GM10248 (cell line): Measurements from ENCODE around the gene PXT1.
A peak's percentile ranks its signal among the peaks of the same experiment; 100 is the strongest.

Experiments
- CTCF ChIA-PET: fragments of 300-600 bp; sonication (Branson Sonifier 250); formaldehyde crosslinking; extraction: SDS; loops from one replicate; lab custom pipeline; 2021; ENCODE audit warnings: antibody characterized with exemption; lab: Yijun Ruan, JAX
- POLR2A ChIA-PET: fragments of 350-650 bp; sonication (Branson Sonifier 250); formaldehyde crosslinking; extraction: SDS; loops from one replicate; lab custom pipeline; 2020; ENCODE audit warnings: antibody characterized with exemption; lab: Yijun Ruan, JAX
- DNase-seq: peaks from one replicate; pipeline ENCODE4 v3.0.0; 2012; ENCODE audit errors: extremely low spot score
- CTCF ChIP-seq: IDR thresholded peaks from 2 replicates; pipeline ENCODE4 v1.5.1; 2012; ENCODE audit warnings: mild to moderate bottlenecking, low read depth; ENCODE audit errors: extremely low read depth, missing control alignments, control extremely low read depth

Gene PXT1

GRCh38 chr6:36445621-36446020, 3.0 kb upstream of the PXT1 start:
- ChIA-PET CTCF (interaction anchor here (1.2 to 2.4 kb wide), 2 partner anchors 13 to 22 kb away, joined by 3 to 7 read pairs; no protein-coding TSS in a partner anchor), POLR2A (no interaction called here)
- TF ChIP-seq CTCF, result no peak
- DNase-seq, result no peak

- ChIA-PET POLR2A (no interaction called here), CTCF (interaction anchor here (1.3 to 2.4 kb wide), 3 partner anchors 16 to 21 kb away, joined by 3 to 7 read pairs (median 7); no protein-coding TSS in a partner anchor)
- no peak for DNase-seq
- no peak for TF ChIP-seq CTCF
Measured at GRCh38 chr6:36444470-36444869, 1.8 kb upstream of the PXT1 start.

- DNase-seq, result peak; percentile 26
- no peak for TF ChIP-seq CTCF
- ChIA-PET POLR2A (interaction anchor here (0.6 kb wide), 1 partner anchor 13 kb away, joined by 5 read pairs; no protein-coding TSS in a partner anchor), CTCF (interaction anchor here (0.9 to 2.4 kb wide), 6 partner anchors 13 to 22 kb away, joined by 3 to 7 read pairs (median 4); no protein-coding TSS in a partner anchor)
Measured at GRCh38 chr6:36443471-36444428, 1.1 kb upstream of the PXT1 start.

- no peak for DNase-seq
- POLR2A ChIA-PET, result no interaction called here
Measured at GRCh38 chr6:36442103-36442670, 467 bp downstream of the PXT1 start.

GRCh38 chr6:36441307-36441894, 1.3 kb downstream of the PXT1 start:
- TF ChIP-seq CTCF, result no peak
- DNase-seq, result peak; percentile 85
- ChIA-PET CTCF (interaction anchor here (1.0 to 1.7 kb wide), 2 partner anchors 13 to 18 kb away, joined by 3 to 9 read pairs; no protein-coding TSS in a partner anchor), POLR2A (interaction anchor here (0.6 kb wide), 1 partner anchor 83 kb away, joined by 3 read pairs; no protein-coding TSS in a partner anchor)

More at GRCh38 chr6:36442103-36442670, 467 bp downstream of the PXT1 start:
- TF ChIP-seq CTCF, result no peak
- CTCF ChIA-PET, result interaction anchor here (1.7 kb wide), 1 partner anchor 13 kb away, joined by 9 read pairs; no protein-coding TSS in a partner anchor

GRCh38 chr6:36436466-36436865, 6.2 kb downstream of the PXT1 start:
- TF ChIP-seq CTCF, result no peak
- CTCF ChIA-PET, result no interaction called here
- DNase-seq, result no peak
- POLR2A ChIA-PET, result no interaction called here
